Epithelial cell of prostate (primary cell): ENCODE measurements around the gene RNF6.
A peak's percentile ranks its signal among the peaks of the same experiment; 100 is the strongest.

Source experiments
- DNase-seq: peaks from one replicate; pipeline ENCODE4 v3.0.0-alpha.2; 2011; ENCODE audit warnings: low read depth, low spot score
- H3K27ac ChIP-seq: fragments of 450-650 bp; 2 replicates; pipeline ENCODE4 v1.5.1; 2017; ENCODE audit warnings: mild to moderate bottlenecking

The RNF6 gene

DNA sequence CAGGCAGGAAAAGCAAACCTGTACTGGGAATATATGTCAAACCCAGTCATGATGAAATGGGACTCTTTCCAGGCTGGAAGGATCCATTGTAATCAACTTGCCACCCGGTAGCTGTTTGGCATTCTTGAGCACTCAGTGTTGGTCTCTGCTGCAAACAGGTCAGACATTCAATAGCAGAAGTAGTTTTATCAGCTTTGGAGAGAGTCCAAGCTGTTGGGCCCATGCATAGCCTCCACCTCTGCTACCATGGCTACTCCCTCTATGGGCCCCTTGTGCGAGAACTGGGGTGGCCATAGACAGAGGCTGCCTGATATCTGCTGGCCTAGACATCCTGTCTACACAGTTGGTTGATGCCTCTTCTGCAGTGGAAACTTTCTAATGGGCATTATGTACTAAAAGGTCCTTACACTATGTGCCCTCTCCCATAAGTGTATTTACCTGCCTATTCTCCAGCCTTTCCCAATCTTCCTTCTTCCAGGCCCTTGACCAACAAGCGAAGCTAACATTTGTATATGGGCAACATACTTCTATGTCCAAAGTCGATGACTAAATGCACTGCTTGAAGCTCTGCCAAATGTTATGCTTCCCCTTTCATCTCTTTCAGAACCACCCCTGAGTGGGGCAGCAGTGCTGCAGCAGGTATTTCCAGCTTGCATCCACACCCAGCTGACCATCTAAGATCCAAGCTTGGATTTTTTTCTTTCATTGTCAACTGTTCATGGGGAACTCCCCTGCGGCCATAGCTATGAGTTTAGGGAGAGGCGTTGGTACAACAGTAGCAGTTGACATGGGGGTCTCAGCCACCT lies 5.3 kb upstream of the RNF6 start:
- no peak for DNase-seq
- no peak overlapping the region for H3K27ac ChIP-seq

DNA sequence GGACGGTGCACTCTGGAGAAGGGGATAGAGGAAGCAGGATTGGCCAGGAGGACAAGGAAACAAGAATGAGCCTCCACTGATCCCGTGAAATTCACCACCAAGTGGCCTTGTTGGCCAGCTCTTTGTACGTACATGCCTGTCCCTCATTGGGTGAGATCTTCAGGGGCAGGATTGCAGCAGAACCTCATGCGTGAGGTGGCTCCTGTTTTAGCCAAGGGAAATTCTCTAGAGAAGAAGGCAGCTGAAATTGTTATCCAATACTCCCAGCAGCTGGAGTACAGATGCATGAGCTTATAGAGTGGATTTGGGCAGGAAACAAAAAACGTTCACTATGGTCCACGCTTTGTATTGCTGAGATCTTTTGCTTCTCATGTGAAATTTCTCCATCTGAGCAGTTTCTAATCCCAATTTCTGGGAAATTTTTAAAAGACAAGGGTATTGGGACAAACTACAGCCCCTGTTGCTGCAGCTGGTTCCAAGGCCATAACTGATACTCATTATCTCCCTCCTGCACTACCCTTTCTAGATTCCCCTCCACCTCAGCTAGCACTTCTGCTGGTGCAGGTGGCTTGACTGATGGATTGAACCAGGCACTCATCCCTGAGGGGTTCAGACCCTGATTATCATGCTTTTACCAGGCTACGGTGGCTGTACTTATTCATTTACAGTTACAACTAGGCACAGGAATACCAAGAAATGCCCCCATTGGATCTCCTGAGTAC lies 3.9 kb upstream of the RNF6 start:
- no peak overlapping the region for H3K27ac ChIP-seq
- no peak for DNase-seq

DNA sequence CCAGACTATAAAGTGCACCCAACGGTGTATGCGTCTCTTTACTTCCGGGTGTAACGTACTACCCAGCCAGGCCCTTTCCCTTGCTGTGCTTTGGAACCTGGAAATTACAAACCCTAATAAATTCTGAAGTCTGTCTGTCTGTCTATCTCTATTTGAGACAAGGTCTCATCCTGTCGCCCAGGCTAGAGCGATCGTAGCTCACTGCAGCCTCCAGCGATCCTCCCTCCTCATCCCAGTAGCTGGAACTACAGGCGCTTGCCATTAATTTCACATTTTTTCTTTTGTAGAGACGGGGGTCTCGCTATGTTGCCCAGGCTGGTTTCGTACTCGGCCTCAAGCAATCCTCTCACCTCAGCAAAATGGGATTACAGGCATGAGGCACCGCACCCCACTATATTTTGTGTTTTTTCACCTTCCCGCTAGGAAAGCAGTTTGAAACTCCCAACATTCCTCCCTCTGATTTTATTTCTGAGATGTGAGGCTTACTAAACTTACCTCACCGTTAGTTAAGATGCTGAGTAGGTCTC lies 469 bp upstream of the RNF6 start:
- DNase-seq: no peak

DNA sequence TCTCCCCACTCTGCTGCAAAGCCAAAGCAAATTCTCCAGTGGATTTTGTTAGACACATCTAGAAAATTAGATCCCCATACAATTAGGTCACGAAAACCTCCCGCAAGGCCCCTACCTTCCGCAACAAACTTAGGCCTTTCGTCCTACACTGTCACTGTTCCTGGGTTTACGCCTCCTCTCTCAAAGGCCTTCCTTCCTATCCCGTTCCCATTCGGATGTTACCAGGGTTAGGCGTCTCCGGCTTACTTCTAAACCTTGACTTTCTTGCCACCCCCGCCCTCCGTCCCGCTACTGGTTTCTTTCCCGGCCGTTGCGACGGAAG lies 754 bp downstream of the RNF6 start:
- DNase-seq: no peak
- peak overlapping the region; percentile 95 for H3K27ac ChIP-seq

More for the DNA sequence above, 469 bp upstream of the RNF6 start:
- peak overlapping the region; percentile 95 for H3K27ac ChIP-seq

DNA sequence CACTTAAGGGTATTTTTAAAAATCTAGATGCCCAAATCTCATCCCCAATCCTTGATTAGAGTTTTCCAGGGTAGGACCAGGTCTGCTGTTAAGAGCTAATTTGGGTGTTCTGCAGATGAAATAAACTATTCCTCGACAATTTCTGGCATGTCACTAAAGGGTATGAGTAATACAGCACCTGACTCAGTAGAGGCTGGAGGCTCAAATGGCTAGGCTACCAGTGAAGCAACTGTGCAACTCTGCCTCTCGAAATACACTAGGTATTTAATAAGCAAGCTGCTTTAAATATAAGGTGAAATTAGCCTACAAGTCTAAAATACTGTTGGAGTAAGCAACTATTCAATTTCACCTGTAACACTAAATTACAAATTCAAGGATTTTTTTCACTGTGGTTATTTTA lies 1.5 kb downstream of the RNF6 start:
- DNase-seq: peak; percentile 27
- H3K27ac ChIP-seq: peak overlapping the region; percentile 95

DNA sequence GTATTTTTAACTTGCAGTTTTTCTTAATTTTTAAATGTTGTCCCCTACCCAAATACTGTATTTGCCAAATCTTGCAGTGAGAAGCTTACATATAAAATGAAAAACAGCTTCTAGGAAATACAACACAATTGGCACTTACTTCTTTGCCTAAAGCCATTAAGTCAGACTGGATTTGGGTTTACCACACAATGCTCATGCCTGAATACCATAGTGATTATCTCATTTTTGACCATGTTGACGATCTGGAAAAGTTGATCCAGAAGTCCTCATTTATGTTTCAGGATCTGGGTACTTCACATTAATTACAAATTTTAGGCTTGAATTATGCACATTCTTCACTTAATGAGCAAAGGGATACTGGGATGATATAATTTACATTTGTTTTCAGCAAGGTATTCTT lies 2.4 kb downstream of the RNF6 start:
- DNase-seq: no peak
- H3K27ac ChIP-seq: peak overlapping the region; percentile 95

DNA sequence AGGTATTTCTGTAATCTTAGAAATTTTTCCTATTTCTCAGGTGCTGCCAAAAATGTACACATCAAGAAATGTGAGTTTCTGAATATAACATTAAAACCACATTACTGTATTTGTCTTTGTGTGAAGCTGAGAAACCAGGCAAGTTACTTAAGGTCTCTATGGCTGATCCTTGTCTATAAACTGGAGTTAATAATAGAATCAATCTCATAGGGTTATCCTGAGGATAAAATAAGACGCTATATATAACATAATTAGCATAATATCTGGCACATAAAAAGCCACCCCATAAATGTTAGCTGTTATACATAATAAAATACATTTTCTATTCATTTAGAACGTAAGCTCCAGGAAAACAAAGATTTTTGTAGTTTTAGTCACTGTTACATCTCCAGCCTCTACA lies 6.1 kb downstream of the RNF6 start:
- no peak for DNase-seq
- H3K27ac ChIP-seq: no peak overlapping the region

DNA sequence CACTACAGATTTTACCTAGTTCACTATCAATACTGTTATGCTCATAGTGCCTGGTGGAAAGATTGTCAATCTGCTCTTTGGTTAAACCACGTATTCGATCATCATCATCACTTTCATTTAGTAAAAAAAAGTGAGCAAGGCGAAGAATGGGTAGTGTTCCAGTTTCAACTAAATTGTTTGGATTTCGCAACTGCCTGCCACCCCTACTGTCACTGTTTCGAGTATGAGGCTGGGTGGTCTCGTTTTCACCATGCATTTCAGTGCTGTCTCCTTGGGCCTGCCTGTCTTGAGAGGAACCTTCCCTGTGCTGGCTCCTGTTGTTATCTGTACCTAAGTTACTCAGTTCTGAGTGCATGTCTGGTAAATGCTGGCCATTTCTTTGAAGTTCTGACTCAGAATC lies 8.1 kb downstream of the RNF6 start:
- H3K27ac ChIP-seq: no peak overlapping the region
- DNase-seq: no peak

DNA sequence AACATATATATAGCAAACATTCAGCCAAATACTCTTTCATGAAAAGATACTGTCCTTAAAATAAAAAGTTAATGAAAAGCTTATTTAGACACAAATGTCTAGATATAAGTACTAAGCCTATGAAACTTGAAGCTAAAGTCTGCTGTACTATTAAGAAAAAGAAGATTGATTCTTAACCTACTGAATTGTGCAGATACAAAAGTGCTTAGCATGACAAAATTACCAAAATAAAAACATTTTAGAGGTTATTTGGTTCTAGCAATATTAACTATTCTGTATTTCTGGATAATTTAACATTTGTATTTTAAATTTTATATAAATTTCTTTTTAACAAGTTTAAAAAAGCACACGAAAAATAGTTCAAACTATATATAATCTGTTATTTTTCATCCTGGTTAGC lies 8.8 kb downstream of the RNF6 start:
- DNase-seq: no peak
- H3K27ac ChIP-seq: no peak overlapping the region

DNA sequence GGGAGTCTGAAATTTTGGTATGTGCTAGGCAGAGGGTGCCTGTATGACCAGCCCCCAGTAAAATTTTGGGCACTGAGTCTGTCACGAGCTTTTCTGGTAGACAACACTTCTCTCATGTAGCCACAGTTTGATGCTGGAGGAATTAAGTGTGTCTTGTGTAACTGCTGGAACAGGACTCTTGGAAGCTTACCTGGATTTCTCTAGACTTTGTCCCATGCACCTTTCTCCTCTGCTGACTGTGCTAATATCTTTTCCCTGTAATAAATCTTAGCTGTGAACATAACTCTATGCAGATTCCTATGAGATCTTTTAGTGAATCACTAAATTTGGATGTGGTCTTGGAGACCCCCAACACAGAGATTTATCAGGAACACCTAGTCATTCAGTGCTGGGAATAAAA lies 13.8 kb downstream of the RNF6 start:
- no peak overlapping the region for H3K27ac ChIP-seq
- no peak for DNase-seq

DNA sequence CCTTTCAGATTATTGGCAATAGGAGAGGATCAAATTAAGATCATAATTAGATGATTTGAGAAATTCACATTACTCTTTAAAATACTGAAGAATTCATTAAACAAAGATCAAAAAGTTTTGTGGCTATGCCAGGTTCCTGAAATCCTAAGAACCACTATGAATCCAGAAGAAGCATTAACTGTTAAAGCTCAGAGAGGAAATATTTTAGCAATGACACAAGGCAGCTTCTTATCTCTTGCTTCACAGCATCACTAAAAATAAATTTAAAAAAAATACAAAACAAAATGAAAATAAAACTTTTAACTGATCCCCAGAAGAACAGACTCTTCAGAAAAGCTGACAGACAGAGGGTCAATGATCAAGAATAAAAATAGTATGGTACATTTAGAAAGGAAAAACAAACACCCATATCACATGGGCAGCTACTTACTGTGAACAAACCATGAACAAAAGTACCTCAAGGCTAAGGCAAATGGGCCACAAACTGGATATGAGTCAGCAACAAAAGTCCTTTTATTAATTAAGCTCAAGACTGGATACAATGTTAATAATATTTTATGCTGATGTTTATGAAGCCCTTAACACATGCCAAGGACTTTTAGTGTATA lies 19.6 kb downstream of the RNF6 start:
- no peak overlapping the region for H3K27ac ChIP-seq
- DNase-seq: no peak

DNA sequence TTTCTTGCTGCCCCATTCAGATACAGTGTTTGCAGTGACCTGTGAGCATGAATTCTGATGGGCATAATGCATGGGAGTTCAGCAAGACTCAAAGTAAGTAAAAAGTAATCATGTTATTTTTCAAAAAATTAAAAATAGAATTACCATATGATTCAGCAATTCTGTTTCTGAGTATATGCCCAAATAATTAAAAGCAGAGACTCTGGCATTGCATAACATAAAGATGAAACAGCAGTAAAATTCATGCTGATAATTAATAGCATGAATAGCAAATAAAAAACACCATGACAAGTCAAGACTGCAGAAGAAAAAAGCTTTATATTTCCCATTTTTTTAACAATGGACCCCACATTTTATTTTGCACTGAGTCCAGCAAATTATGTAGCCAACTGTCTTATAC lies 21.3 kb downstream of the RNF6 start:
- no peak for DNase-seq
- no peak overlapping the region for H3K27ac ChIP-seq

DNA sequence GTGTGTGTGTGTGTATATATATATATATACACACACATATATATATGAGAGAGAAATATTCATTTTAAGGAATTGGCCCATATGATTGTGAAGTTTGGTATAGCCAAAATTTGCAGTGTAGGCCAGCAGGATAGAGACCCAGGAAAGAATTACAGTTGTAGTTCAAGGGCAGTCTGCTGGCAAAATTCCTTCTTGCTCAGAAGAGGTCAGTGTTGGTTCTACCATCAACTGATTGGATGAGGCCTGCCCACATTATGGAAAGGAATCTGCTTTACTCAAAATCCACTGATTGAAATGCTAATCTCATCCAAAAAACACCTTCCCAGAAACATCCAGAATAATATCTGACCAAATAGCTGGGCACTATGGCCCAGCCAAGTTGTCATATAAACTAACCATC lies 24.0 kb downstream of the RNF6 start:
- DNase-seq: no peak
- H3K27ac ChIP-seq: no peak overlapping the region

DNA sequence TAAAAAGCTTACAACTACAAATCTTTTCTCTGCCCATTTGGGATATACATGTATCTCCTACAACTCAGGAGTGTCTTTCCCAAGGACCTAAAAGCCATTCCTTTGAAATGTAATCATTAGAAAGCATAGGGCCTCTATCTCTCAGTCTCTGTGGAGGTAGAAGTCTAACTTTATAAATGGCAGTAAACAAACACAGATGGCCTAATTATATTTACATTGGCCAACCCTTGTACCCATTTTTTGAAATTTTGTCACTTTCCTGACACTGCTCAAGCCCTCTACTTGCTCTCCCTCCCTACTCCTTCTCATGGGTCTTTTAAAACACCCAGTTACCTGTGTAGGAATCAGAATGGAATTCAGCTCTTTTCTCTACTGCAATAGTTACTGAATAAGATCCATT lies 24.8 kb downstream of the RNF6 start:
- DNase-seq: no peak

DNA sequence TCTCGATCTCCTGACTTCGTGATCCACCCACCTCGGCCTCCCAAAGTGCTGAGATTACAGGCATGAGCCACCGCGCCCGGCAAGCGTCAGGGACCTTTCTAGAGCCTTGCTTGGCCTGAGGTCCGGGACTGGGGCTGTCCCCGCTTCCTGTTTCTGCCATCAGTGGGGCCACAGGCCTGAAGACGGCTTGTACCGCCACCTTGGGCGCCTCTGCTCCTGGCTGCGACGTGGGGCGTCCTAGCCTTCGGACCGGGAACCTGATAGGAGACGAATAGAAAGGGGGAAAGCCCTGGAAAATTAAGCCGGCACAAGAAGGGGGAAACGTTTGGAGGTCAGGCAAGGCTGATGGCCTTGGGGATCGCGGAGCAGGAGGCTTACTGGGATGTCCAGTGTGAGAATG lies 35.1 kb downstream of the RNF6 start:
- DNase-seq: no peak
- H3K27ac ChIP-seq: peak overlapping the region; percentile 15

More for the DNA sequence above, 24.8 kb downstream of the RNF6 start:
- H3K27ac ChIP-seq: no peak overlapping the region

DNA sequence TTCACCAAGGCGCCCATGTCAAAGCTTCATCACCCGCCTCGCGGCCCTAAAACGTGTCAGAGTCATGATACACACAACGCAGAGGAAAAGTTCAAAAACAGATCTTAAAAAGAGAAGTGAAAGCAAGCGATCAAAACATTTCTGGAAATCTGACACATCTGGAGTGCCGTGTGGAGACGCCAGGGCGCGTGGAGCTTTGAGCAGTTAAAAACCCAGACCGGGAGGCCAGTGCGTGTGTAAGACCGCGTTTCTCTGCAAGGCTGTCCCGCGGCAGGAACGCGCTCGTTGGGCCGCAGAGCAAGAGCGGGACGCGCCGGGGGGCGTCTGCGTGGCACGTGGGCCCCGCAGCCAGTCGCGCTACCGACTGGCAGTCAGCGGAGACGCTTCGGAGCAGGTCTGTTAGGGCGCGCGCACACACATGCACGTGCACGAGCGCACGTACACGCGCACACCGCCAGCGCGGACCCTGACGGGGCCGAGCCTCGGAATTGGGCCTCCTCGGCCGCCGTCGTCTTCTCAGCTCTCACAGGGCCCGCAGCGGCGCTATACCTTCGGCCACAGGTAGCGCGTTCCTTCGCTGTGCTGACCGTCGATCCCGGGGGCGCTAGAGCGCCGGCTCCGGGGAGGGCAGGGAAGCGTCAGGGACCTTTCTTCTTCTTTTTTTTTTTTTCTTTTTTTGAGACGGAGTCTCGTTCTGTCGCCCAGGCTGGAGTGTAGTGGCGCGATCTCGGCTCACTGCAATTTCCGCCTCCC lies 35.8 kb downstream of the RNF6 start:
- peak overlapping the region; percentile 15 for H3K27ac ChIP-seq
- DNase-seq: peak; percentile 77

DNA sequence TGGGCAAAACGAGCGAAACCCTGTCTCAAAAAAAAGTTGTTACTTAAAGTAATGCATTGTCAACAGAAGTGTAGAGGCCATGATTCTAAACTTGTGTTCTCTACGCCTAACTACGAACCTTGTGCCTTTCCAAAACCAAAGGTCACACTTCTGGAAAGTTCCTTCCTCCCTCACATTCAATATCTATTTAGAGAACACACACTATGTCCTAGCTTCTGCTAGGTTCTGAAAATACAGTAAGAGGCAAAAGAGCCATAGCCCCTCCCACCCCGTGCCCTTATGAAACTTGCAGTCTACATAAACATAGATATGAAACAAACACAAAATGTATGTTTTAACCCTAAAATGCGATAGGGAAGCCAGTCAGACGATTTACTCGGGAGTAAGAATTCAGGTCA lies 36.4 kb downstream of the RNF6 start:
- DNase-seq: no peak
- H3K27ac ChIP-seq: peak overlapping the region; percentile 15

DNA sequence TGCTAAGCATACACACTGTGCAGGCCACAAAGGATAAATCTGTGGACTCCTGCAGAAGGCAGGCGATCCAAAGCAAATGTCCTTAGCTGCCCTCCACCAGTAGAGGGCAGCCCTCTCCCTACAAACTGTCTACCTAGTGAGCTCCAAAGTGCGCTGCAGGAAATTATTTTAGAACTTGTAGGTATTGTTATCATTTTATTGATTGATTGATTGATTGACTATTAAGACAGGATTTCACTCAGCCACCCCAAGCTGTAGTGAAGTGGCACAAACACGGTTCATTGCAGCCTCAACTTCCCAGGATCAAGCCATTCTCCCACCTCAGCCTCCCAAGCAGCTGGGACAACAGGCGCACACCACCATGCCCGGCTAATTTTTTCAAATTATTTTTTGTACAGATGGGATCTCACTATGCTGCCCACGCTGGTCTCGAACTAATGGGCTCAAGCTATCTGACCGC lies 37.3 kb downstream of the RNF6 start:
- DNase-seq: peak; percentile 20
- H3K27ac ChIP-seq: no peak overlapping the region

DNA sequence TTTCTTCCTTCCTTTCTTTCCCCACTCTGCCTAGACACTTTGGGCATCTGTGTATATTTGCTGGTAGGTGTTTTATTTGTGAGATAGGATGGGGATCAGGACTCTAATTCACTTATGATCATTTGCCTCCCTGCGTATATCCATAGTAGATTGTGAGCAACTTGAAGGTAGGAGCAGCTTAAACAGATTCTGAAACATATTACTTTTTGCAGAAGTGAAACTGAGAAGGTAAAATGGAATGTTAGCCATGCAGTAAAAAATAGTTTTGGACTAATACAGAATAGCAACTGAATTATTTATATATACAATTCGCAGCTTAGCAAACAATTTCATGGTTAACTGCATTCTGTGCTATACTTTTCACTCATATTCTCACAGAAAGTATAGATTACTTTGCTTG lies 38.7 kb downstream of the RNF6 start:
- no peak for DNase-seq
- no peak overlapping the region for H3K27ac ChIP-seq

DNA sequence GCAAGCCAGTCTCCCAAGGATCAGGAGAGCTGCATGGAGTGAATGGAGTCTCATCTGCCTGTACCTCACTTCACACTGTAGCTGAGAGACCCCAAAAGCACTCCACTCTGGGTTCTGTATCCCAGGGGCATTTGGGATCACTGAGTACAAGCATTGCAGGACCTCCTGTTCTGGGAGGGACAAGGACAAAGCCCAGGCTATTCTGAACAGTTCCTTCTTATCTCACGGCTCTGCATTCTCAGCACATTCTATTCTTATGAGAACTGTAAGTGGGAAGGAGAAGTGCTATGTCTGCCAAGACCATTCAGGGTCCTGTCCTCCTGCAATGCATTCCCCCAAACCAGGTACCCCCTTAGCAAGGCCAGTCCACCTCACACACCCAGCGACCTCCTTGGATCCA lies 42.8 kb downstream of the RNF6 start:
- no peak overlapping the region for H3K27ac ChIP-seq
- DNase-seq: no peak

DNA sequence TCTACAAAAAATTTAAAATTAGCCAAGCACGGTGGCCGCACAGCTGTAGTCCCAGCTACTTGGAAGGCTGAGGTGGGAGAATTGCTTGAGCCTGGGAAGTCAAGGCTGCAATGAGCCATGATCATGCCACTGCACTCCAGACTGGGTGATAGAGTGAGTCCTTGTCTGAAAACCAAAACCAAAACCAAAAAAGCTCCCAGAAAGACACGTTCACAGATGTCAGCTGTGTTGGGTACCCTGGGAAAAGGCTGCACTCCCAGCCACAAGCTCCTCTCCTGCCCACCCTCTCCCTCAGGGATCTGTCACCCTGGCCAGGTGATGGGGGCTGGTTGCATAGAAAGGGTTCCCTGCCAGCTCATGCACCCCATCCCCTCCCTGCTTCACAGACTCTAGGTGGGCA lies 53.3 kb downstream of the RNF6 start:
- no peak for DNase-seq
- H3K27ac ChIP-seq: no peak overlapping the region
